ENCODE data around the gene CYP2F1.

The CYP2F1 gene

GRCh38 chr19:41175801-41176777 is 61.9 kb downstream of the CYP2F1 start:
- DNase-seq (ENCODE audit: low read depth in 4 of 4, low spot score in 1 of 4): peak in 2 of 4 experiments; percentile 10 to 28

All from stimulated activated CD4-positive, alpha-beta T cell treated with anti-CD3 and anti-CD28 coated beads, Interleukin-1b, Interleukin-23, amount 100 ng/mL, for 24 hours (primary cell).